ENCODE data around the gene HAAO. TPM values are rescaled to one million over a fixed set of nuclear protein-coding genes. Genes with fewer than 3 reads are reported as not detected.

HAAO gene
- total RNA-seq, 1 experiment from 2014 or later: not detected

GRCh38 chr2:42768706-42769256, 23.6 kb downstream of the HAAO start:
- DNase-seq (ENCODE audit: low read depth): no peak

DNA sequence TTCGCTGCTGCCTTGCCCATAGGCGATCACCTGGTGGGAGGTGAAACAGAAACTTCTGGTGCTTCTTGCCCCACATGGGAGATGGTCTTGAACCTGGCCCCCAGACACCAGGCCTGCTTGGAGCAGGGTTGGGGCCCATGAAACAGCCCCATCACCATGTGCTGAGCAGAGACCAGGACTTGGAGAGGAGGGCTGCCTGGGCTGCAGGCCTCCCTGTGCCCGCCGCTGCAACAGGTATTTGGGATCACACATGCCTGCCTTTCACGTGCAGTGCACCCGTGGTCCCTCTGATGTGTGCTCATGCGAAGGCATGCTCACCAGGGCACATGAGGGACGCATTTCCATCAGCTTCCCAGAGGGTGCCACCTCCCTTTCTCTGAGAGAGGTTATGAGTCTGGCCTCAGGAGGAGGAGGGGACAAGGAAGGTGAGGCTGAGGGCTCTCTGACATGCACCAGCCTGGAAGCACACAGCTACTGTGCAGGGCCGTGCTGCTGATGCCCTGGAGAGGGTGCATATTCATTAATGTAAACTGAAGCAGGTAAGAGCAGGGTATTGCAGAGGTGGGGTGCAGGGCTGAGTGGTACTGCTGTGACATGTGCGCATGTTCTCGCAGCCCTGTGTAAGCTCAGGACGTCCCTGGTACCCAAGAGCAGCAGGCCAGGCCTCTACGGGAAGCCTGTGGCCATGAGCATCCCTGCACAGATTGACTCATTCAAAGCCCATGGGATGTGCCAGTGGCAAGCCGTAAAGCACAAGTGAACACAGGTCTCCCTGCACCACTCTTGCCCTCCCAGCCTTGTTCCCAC, 24.3 kb downstream of the HAAO start:
- DNase-seq (ENCODE audit: low read depth): no peak

GRCh38 chr2:42767080-42767898, 25.1 kb downstream of the HAAO start:
- DNase-seq (ENCODE audit: low read depth): no peak

DNA sequence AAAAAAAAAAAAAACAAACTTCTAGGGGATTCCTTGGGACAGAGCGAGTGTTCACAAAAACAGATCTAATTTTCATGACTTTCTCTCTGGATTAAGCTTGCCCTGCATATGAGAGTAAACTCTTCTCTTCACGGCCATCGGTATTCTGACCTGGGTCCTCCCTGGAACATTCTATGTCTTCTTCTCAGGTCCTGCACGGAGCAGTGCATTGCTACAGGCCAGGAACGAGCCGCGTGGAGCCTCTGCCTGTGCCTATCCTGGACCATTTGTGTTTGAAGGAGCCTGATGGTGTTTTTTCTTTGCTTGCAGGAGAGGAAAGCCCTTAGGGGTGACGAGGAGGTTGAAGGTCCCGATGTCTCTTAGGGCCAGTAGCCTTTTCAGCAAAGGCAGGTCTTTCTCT, 26.7 kb downstream of the HAAO start:
- DNase-seq (ENCODE audit: low read depth): no peak

GRCh38 chr2:42764901-42765300, 27.5 kb downstream of the HAAO start:
- no peak for DNase-seq (ENCODE audit: low read depth)

GRCh38 chr2:42764096-42764495, 28.3 kb downstream of the HAAO start, which contains the start of gene OXER1:
TSS of gene OXER1 (minus strand) at chr2:42764135. CDS start at chr2:42764062, 73 bp downstream.
- peak; percentile 86 for DNase-seq (ENCODE audit: low read depth)

DNA sequence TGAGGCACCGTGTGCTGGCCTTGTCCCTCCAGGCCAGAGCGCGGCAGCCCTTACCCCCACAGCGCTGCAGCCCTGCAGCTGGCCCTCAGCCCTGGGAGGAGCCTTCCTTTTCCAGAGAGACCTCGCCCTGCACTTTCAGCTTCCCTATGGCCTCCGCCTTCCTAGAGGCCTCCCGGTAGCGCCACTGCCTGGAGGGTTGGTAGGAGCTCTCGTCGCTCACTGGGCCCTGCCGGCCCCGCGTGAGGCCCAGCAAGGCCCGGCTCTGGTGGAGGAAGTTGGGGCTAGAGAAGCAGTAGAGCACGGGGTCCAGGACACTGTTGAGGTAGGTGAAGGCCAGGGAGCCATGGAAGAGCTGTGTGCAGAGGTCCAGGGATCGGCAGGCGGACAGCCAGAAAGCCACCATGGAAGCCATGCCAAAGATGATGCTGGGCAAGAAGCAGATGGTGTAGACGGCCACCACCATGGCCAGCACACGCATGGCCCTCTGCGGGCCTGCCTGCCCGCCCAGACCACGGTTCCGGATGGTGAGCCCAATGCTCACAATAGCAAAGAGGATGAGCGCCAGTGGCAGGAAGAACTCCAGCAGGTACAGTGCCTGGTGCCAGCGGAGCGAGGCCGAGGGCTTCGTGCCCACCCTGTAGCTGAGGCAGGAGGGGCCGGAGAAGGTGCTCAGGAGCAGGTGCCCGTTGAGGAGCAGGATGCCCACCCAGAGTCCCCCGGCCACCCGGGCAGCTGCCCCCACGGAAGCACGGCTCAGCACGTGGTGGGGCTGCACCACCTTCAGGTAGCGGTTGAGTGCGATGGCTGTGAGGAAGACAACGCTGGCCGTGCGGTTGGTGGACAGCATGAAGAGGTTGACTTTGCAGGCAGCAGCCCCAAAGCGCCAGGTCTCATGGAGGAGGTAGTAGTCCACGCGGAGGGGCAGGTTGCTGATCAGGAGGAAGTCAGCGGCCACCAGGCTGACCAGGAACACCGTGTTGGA, 29.3 kb downstream of the HAAO start:
- no peak for DNase-seq (ENCODE audit: low read depth)

DNA sequence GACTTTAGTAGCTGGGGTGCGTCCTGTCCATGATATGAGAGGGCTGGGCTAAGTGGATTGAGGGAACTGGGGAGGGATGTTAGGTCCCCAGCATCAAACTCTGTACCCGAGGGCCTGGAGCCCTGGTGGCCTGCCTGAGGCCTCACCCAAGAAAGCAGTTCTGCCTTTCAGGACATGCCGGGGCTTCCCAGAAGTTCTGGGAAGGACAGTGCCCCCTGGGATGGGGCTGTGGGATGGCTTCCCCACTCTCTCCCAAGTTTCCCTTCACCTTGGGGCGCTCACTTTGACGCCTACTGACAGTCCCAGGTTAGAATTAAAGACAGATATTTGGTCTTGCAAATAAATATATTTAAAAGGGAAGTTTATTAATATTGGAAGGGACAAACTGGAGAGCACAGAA, 30.2 kb downstream of the HAAO start:
- DNase-seq (ENCODE audit: low read depth): no peak

DNA sequence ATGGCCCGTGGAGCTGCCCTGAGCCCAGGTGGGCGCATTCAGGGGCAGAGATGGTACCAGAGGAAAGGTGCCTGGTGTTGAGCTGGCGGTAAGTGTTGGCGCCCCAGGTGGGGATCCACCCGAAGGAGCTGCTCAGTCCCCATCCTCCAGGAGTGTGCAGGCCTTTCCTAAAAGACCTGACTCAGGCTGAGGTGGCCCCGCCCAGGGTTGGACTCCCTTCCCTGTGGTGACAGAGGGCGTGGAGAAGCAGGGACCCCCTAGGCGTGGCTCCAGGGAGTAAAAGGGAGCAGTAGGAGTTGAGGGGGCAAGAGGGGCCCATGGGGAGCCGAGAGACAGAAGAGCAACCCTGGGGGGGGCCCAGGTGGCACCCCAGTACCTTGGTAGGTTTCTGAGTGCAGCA, 30.8 kb downstream of the HAAO start:
- no peak for DNase-seq (ENCODE audit: low read depth)

- no peak for DNase-seq (ENCODE audit: low read depth)
These were observed 33.6 kb downstream of the HAAO start for GRCh38 chr2:42758751-42759150.

DNA sequence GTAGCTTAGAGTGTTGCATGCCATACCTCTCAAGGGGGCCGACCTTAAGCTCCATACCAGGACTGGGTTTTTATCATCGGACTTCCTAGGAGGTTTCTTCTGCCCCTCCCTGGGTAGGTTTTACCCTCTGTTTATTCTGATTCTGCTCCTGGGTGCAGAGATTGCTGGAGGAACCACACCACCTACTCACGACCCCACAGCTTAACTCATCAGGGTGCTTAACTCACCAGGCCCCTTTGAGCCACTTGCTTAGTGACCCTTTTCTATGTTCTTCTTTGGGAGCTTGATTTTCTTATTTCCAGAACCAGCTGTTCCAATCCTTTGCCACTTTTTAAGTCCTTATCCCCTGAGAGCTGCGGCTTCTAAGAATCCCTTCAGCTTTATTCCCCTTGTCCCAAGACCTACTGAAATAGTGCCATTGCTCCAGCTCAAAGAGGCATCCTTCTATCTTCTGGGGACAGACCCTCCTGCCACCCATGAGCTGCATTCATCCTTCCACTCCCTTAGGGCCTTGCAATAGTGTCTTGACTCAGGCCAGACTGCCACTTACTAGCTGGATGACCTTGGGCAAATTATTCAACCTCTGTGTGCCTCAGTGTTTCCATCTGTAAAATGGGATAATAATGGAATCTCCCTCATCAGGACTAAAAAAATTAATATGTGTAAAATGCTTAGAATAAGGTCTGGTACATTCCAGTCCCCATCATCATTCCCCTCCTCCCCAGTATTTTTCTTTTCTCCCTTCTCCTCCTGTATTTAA, 34.2 kb downstream of the HAAO start:
- no peak for DNase-seq (ENCODE audit: low read depth)

- no peak for DNase-seq (ENCODE audit: low read depth)
These were observed 35.3 kb downstream of the HAAO start for GRCh38 chr2:42756966-42757513.

DNA sequence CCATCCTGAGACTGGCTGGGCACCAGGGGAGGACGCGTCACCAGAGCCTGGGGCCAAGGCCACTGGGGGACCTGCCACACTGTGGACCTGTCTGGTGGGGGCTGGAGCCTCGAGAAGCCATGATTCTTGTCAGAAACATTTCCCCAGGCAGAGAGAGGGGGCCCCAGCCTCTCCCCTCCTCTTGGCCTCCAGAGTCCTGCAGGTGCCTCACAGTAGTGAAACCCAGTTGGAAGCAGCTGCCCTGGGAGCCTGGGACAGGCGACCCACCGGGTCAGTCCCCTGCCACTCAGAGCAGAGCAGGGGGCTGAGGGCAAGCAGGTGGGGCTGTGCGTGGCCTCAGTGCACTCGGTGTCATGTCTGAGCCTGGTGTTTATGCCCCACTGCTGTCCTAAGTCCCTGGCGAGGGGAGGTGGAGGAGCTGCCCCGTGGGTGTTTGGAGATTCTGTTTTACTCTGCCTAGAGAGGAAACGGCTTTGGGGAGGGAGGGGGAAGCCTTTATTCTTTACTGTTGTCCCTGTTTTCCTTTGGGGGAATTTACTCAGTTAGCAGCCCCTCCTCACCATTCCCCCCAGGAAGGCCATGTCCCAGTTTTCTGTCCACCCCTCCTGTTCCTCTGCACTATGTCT, 36.1 kb downstream of the HAAO start:
- no peak for DNase-seq (ENCODE audit: low read depth)

GRCh38 chr2:42755191-42755880, 37.0 kb downstream of the HAAO start:
- no peak for DNase-seq (ENCODE audit: low read depth)

GRCh38 chr2:42754776-42755140, 37.6 kb downstream of the HAAO start:
- DNase-seq (ENCODE audit: low read depth): no peak

DNA sequence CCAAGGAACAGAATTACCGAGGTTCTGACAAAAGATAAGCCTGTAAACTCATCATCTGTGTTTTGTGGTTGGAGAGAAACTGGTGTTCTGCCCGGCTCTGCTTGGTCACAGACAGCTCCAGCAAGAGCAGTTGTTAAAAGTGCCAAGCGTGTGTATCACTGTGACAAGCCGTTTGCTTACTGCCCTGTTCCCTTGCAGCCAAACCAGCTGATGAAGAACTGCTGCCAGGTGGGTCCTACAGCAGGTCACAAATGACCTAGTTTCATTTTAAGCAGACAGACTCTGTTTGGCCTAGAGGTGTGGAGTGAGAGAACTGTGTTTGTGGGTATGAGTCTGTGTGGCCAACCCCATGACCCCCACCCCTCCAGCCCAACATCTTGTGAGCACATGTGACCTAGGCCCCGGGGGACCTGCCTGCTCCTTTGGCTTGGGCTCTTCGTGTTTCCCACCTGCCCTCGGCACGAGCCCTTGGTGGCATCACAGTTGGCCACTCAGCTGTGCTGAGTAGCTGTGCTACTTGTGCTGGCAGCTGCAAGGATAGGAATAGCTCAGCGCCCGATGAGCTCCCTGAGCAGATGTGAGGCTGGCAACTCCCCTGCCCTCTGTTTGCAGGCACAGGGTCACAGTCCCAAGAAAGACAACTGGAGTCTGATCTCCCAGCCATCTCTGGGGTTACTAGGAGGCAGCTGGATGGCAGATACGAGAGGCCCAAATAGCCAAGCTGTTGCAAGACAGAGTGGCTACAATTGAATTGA, 38.2 kb downstream of the HAAO start:
- DNase-seq (ENCODE audit: low read depth): peak; percentile 88

- DNase-seq (ENCODE audit: low read depth): no peak
These were observed 39.3 kb downstream of the HAAO start for GRCh38 chr2:42752816-42753813.
